Mammary epithelial cell (primary cell): ENCODE results near the gene HOXA10.

Experiments used
- CTCF ChIP-seq, 2 donors: IDR thresholded peaks in 1 of 2; conservative IDR thresholded peaks in 1 of 2; 2 replicates each; pipeline ENCODE4 v1.5.1; 2011 to 2012; ENCODE audit warnings: inconsistent platforms in 2 of 2, low read length in 2 of 2, mild to moderate bottlenecking in 2 of 2, control low read depth in 1 of 2, low read depth in 1 of 2; ENCODE audit not compliant: insufficient read depth in 1 of 2; ENCODE audit errors: extremely low read depth in 1 of 2
- EZH2 ChIP-seq: IDR thresholded peaks from 2 replicates; pipeline ENCODE4 v1.6.1; 2012; ENCODE audit warnings: low read length, inconsistent platforms, borderline replicate concordance

- TF ChIP-seq CTCF (conservative IDR thresholded peaks at IDR 0.05 in 1 of 2, IDR thresholded peaks at IDR 0.05 in 1 of 2; ENCODE audit: extremely low read depth in 1 of 2, insufficient read depth in 1 of 2, low read depth in 1 of 2, low read length in 2 of 2) (no peak), EZH2 (no peak)
Measured at GRCh38 chr7:27167916-27168264, 6.2 kb downstream of the HOXA10 start.
